ENCODE results near the gene PSPC1. TPM values are rescaled to one million over a fixed set of nuclear protein-coding genes. Genes with fewer than 3 reads are reported as not detected.
"Not testable (repeated sequence)": the region's sequence is repeated elsewhere in the genome, so short reads cannot be mapped to it uniquely, and the experiment has no call there.

The PSPC1 gene
- 35.5 TPM for polyA plus RNA-seq (2013, experiment 1 of 2; ENCODE audit: insufficient read length)
- polyA plus RNA-seq (2013, experiment 2 of 2; ENCODE audit: insufficient read length), result 21.5 TPM

DNA sequence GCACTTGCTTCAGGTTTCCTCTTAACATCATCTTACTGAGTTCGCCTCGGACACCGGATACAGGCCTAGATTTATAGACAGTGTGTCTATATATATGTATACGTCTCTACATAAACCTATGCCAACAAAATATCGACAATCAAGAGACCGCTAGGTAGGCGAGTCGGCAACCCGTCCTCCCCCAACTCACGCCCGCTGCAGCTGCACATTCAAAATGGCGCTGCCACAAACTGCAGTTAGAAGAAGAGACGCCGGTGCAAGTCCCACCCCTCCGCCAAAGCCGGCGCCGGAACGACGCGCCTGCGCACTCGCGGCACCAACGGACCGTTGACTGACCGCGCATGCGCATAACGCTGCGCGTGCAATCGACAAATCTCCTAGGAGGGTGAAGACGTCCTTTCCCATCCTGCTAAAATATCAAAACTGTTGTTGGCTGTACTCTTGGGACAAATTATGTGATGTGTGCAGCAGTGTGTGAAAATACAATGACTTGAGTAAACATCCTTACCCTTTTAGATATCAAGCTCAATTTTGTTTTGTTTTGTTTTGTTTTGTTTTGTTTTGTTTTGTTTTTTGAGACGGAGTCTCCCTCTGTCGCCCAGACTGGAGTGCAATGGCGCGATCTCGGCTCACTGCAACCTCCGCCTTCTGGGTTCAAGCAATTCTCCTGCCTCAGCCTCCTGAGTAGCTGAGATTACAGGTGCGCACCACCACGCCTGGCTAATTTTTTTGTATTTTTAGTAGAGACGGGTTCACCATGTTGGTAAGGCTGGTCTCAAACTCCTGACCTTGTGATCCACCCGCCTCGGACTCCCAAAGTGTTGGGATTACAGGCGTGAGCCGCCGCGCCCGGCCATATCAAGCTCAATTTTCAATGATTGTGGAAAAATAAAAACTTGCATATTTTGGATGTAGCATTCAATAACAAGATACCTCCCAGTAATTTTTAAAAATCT, at the start of gene PSPC1:
TSS of gene PSPC1 (minus strand) at position 219 of the 956 bp plus-strand sequence. CDS start at position 31, 188 bp downstream.
- peak; percentile 92 for DNase-seq

GRCh38 chr13:19822673-19823072, 39.9 kb upstream of the PSPC1 start:
- no peak for DNase-seq

- no peak for DNase-seq
Measured at GRCh38 chr13:19818223-19818842, 35.6 kb upstream of the PSPC1 start.

DNA sequence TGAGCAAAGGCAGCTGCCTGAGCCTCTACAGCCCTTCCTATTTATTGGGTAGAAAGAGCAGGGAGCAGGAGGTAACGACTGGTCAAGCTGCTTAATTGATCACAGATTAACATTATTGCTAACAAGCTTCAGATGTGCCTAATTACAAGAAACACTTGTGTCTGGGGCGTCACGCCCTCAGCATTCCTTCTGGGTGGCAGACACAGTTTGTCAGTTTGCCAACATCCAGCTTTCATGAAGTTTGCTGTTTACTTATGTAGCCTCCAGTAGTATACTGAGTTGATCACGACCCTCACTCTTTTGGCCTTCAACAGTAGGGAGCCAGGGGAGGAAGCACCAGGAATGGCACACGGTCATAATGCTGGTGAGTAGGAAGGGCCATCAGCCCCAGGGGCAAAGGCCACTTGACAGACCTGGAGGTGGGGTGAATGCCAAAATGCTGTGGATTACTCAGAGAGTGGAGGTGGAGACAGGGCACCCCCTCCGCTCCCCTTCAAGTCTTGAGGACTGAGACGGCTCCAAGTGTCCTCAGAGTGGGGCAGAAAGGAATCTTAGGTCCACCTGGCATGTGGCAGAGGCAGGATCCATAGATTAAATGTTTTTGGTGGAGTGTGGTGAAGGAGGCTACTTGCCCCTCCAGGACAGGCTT, 34.9 kb upstream of the PSPC1 start:
- DNase-seq, result no peak

DNA sequence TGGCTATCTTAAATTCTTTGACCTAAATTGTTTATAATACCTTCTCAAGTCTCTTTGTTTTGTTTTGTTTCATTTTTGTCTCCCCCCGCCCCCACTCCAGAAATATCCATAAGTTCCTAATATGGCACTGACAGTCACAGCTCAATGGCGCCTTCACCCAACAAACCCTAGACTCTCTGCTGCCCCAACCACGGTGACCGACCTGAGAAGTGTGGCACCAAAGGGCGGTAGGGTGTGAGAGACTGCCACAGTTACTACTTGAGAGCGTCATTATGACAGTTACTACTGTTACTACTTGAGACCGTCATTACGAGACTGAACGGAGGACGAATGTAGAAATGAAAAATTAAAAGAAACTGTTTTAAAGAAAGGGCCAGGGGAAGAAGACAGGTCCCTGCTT, 34.4 kb upstream of the PSPC1 start:
- DNase-seq, result no peak

DNA sequence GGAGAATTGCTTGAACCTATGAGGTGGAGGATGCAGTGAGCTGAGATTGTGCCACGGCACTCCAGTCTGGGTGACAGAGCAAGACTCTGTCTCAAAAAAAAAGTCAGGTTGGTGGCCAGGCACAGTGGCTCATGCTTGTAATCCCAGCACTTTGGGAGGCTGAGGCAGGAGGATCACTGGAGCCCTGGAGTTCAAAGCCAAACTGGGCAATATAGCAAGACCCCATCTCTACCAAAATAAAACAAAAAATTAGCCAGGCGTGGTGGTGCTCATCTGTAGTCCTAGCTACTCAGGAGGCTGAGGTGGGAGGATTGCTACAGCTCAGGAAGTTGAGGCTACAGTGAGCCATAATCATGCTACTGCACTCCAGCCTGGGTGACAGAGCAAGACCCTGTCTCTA, 33.1 kb upstream of the PSPC1 start:
- DNase-seq, result not testable (repeated sequence)

- peak; percentile 16 for DNase-seq
Measured at GRCh38 chr13:19810996-19811881, 28.5 kb upstream of the PSPC1 start.

DNA sequence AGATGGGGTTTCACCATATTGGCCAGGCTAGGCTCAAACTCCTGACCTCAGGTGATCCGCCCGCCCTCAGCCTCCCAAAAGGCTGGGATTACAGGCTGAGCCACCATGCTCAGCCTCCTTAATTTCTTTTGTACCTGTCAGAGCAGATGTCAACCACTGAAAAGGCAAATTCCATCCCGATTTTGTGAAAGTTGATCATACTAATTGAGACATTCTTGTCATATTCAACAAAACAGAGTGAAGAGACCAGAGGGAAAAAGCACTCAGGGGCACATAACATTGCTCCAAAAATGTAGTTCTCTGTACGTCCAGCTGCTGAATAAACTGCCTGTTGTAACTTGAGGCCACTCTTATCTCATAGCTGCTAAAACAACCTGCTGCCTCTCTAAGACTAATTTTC, 27.4 kb upstream of the PSPC1 start:
- DNase-seq, result no peak

GRCh38 chr13:19805765-19806164, 23.0 kb upstream of the PSPC1 start:
- DNase-seq, result no peak

GRCh38 chr13:19795956-19796355, 13.2 kb upstream of the PSPC1 start:
- DNase-seq, result no peak

DNA sequence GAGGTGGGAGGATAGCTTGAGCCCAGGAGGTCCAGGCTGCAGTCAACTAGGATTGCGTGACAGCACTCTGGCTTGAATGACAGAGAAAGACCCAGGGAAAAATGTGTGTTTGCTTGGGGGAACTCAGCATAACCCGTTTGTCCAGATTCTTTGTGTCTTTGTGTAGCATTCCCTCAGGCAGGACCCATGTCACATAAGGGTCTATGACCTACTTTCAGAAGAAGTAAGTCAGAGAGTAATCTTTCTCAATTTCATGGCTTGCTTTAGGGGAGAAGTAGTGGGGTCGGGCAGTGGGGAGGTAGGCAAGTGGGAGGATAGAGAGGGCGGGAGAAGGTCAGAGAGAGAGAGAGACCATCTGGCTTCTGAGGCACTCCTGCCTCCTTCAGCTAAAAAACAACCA, 11.9 kb upstream of the PSPC1 start:
- DNase-seq, result no peak

- no peak for DNase-seq
Measured at GRCh38 chr13:19791953-19792537, 9.3 kb upstream of the PSPC1 start.

- DNase-seq, result peak; percentile 46
Measured at GRCh38 chr13:19782049-19782726, 557 bp downstream of the PSPC1 start.

DNA sequence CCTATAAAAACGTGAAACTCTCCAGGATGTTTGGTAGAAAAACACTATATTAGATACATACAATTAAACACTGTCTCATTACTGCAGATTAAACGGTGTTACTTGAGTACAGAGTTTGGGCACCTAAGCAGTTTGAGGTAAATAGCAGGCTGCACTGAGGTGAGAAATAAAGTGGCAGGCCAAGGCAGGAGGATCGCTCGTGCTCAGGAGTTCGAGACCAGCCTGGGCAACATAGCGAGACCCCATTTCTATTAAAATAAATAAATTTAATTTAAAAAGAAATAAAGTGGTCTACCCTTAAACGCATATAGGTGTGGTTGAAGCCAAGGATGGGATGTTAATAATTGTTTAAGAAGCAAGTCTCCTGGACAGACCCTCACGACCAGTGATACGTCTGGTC, 1.2 kb downstream of the PSPC1 start:
- no peak for DNase-seq

DNA sequence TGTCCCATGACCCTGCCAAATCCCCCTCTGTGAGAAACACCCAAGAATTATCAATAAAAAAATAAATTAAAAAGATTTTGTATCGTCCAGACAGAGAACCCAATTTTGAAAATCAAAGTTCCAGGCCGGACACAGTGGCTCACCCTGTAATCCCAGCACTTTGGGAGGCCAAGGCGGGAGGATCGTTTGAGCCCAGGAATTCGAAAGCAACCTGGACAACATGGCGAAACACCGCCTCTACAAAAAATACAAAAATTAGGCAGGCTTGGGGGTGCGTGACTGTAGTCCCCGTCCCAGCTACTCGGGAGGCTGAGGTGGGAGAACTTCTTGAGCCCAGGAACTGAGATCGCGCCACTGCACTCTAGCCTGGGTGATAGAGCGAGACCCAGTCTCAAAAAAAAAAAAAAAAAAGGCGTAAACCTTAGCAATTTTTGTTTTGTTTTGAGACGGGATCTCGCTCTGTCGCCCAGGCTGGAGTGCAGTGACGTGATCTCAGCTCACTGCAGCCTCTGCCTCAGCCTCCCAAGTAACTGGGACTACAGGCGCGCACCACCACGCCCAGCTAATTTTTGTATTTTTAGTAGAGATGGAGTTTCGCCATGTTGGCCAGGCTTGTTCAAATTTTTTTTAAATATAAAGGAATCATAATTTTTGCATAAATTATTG, 1.9 kb downstream of the PSPC1 start:
- not testable (repeated sequence) for DNase-seq

GRCh38 chr13:19772306-19772705, 10.4 kb downstream of the PSPC1 start:
- DNase-seq, result peak; percentile 46

- no peak for DNase-seq
Measured at GRCh38 chr13:19769854-19770253, 12.9 kb downstream of the PSPC1 start.

DNA sequence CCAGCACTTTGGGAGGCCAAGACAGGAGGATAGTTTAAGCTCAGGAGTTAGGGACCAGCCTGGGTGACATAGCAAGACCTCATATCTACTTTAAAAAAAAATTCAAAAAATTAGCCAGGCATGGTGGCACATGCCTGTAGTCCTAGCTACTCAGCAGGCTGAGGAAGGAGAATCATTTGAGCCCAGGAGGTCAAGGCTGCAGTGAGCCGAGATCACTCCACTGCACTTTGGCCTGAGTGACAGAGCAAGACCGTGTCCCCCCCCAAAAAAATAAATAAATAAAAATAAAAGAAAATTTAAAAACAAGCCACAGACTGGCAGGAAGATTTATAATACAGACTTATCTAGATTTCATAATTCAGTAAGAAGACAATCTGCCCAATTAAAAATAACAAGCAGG, 14.8 kb downstream of the PSPC1 start:
- DNase-seq, result no peak

DNA sequence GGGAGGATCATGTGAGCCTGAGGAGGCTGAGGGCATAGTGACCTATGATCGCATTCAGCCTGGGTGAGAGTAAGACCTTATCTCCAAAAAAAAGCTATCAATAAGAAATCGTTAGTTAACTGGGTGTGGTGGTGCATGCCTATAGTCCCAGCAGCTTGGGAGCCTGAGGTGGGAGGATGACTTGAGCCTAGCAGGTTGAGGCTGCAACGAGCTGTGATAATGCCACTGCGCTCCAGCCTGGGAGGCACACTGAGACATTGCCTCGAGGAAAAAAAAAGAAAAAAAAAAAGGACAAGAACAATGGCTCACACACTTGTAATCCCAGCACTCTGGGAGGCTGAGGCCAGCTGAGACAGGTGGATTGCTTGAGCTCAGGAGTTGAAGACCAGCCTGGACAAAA, 16.2 kb downstream of the PSPC1 start:
- no peak for DNase-seq

GRCh38 chr13:19764237-19764636, 18.5 kb downstream of the PSPC1 start:
- DNase-seq, result no peak

DNA sequence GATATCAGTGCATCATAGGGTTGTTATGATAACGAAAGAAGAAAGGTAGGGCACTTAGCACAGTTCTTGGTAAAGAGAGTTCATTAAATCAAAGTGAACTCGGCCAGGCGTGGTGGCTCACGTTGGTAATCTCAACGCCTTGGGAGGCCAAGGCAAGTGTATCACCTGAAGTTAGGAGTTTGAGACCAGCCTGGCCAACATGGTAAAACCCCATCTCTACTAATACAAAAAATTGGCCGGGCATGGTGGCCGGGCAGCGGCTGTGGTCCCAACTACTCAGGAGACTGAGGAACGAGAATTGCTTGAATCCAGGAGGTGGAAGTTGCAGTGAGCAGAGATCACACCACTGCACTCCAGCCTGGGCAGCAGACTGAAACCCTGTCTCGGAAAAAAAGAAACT, 19.1 kb downstream of the PSPC1 start:
- no peak for DNase-seq

Measured in fibroblast of skin of back (primary cell).